Endometrial microvascular endothelial cells (primary cell): ENCODE measurements around the gene DNMT1. TPM values are rescaled to one million over a fixed set of nuclear protein-coding genes. Genes with fewer than 3 reads are reported as not detected.

Experiments
- in situ Hi-C: cut with HindIII; loops from 2 replicates; pipeline ENCODE4 v1.10.0; 2017; ENCODE audit warnings: low sequenced_read_pairs, low pct_unique_long_range_greater_than_20kb; ENCODE audit errors: inconsistent ontology term
- total RNA-seq: library from RNA; depleted of rRNA; stranded (reverse); fragments of >200 nt; gene quantifications from one replicate; pipeline ENCODE4 v1.2.3, GENCODE V29; 2015; ENCODE audit errors: inconsistent ontology term

DNMT1 gene
- total RNA-seq, 1 donor from 2014 or later, result 134 TPM

DNA sequence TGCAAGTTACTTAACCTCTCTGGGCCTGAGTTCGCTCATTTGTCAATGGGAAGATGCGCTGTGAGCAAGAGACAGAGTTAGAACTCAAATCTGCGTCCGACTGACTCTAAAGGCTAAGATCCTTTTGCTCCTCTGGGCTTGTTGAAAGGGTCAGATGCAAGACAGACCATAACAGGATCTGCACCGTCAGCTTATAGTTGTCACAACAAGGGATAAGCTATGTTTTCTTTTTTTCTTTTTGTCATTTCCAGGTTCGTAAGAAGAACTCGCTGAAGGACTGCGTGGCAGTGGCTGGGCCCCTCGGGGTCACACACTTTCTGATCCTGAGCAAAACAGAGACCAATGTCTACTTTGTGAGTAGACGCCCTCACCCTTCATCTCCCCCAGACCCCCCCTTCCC, 87.5 kb downstream of the DNMT1 start:
- in situ Hi-C loops, result no loop called here

DNA sequence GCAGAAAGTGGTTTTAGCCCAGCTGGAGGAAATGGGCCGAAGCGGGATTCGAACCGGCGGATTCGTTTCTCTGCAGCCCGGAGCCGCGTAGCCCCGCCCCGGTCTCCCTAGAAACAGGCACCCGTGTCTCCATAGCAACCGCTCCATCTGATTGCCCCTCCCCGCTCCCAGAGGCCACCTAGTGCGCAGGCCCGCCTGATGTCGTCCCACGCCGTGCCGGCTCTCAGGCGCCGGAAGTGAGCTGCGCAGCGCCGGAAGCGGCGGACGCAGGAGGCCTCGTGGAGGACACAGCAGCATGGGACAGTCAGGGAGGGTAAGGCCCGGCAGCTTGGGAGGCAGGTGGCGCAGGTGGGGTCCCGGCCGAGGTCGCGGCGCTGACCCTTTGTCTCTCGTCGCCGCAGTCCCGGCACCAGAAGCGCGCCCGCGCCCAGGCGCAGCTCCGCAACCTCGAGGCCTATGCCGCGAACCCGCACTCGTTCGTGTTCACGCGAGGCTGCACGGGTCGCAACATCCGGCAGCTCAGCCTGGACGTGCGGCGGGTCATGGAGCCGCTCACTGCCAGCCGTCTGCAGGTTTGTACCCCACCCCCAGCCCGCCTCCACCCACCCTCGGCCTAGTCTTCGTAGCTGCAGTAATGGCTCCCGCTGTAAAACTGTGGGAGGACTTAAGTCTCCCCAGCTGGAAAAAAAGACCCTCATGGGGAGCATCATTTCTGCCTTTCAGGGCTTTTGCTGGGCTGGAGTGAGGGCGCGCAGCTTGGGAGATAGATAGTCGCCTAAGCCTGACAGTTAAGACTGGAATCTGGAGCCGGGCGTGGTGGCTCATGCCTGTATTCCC, 88.4 kb downstream of the DNMT1 start, which contains the start of gene PPAN:
Gene PPAN, plus strand, starts transcription at position 263 of the 837 bp plus-strand sequence. Its CDS starts 33 bp downstream, at position 296.
- in situ Hi-C loops, result no loop called here

DNA sequence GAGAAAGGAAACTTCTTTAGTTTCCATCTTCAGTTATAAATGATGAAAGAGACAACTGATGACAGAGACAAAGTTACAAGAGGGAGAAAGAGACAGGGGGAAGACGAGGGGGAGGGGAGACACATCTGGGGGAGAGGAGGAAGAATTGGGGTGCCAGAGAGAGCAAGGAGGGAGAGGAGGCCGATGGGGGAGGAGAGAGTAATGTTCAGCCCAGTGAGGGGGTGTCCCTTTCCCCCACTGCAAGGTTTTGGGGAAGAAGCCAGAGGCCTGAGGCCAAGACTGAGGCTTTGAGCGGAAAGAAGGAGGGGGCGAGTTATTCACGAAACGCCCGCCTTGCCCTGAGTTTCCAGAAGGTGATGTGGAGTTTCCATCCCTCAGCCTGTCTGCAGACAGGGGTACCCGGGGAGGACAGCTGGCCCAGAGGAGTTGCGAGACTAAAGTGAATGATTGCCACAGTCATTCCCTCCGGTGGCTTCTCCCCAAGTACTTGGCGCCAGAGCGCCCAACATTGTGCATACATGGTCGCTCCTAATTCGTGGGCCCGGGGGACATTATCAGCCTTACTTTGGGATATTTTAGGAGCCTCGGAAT, 89.1 kb downstream of the DNMT1 start:
- in situ Hi-C loops, result no loop called here

DNA sequence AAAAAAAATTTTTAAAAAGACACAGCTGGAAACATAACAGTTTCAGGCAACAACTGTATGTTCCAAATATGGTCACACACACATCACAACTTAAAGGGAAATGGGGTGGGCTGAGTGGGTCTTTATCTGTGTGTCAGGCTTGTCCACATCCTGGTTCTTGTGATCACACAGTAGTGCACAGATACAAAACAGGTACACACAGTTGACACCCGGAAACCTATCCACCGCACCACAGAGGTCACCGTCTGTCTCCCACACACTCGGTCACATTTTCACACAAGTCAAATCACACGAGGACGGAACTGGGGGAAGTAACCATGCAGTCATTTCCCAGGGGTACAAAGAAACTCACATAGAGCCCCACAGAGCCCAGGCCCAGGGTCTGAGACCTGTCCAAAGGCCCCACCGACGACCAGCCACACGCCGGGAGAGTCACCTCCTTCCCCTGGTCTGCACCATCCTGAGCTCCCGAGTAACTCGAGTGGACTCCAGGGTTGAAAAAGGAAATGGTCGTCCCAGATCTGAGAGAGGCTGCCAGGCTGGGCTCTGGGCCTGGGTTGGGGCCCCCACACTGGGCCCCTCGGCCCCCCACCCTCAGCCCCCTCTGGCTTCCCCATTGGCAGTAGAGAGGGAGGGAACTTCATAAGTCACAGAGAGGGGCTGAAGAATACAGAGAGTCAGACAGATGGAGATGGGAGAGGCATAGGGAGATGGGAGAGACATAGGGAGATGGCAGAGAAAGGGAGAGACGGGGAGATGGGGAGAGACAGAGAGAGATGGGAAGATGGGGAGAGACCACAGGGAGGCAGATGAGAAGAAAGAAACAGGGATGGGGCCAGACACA, 89.9 kb downstream of the DNMT1 start:
- in situ Hi-C loops, result no loop called here

DNA sequence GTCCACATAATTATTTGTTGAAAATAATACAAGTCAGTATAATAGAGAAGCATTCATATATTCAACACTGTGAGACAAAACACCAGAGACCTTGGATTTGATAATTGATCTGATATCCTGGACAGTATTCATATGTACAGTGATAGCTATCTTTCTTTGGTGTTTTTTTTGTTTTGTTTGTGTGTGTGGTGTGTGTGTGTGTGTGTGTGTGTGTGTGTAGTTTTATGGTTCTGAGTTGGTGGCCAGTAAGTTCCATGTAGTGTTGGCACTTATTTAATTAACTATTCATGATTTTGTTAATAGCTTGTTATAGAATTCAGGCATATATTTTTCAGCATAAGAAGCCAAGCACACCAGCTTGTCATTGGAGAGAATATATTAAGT, 90.6 kb downstream of the DNMT1 start:
- in situ Hi-C loops, result no loop called here

DNA sequence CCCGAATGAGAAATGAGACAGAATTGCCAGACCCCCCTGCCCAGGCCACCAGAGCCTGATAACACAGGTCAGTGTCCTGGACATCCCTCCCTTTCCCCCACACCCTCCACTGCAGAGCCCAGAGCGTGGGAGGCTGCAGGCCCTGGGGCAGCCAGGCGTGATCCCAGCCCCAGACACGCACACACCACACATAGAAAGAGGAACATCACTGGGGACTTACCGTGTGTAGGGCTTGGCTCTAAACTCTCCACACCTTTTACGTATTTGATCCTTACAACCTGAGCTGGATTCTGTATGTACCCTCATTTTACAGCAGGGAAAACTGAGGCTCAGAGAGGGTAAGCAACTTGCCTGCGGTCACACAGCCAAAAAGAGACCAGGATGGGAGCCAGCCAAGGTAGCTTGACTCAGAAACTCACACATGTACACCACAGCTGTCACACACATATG, 91.9 kb downstream of the DNMT1 start:
- in situ Hi-C loops, result no loop called here

DNA sequence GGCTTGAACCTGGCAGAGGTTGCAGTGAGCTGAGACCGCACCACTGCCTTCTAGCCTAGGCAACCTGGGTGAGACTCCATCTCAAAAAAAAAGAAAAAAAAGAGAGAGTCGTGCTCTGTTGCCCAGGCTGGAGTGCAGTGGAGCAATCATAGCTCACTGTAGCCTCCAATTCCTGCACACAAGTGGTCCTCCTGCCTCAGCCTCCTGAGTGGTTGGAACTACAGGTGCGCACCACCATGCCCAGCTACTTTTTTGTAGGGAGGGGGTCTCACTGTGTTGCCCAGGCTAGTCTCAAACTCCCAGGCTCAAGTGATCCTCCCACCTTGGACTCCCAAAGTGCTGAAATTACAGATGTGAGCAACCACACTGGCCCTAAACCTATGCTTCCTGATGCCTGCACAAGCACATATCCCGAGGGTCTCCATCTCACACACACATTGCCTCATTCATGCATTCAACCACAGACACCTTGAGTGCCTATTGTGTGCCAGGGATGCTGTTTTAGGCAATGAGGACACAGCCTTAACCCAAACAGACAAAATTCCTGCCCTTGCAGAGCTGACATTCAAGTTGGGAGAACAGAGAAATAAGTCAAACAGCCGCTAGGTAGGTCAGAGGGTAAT, 94.5 kb downstream of the DNMT1 start:
- in situ Hi-C loops, result no loop called here

DNA sequence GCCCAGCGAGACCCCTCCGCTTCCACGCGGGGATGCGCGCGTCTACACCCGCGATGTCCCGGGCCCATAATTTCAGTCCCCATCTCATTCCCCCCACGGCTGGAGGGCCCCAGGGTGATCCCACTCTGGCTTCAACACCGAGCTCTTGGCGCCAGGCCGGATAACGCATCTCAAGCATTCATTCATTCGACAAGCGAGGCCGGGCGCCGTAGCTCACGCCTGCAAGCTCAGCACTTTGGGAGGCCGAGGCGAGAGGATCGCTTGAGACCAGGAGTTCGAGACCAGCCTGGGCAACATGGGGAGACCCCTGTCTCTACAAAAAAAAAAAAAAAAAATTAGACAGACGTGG, 98.2 kb downstream of the DNMT1 start:
- in situ Hi-C loops, result no loop called here

DNA sequence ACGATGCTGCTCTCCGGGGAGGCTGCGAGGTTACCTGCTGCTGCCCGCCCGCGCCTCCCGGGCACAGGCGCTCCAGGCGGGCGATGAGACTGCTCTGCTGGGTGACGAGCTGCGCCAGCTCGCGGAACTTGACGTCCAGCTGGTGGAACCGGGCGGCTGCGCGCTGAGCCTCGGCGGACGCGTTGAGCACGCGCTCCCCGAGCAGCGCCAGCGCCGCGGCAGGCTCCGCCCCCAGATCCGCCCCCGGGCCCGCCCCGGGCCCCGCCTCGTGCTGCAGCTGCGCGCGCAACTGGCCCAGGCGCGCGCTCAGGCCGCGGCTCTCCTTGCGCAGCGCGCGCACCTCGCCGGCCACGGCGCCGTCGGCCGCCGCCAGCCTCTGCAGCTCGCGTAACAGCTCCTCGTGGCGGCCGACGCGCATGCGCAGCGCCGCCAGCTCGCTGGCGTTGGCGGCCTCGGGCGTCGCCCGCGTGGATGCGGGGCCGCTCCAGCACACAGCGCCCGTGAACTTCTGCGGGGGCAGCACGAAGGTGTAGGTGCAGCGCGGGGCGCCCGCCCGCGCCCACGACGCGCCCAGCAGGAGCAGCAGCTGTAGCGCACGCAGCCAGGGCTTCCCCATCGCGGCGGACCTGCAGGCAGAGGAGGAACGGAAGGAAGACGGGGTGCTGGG, 98.7 kb downstream of the DNMT1 start:
- in situ Hi-C loops, result no loop called here

DNA sequence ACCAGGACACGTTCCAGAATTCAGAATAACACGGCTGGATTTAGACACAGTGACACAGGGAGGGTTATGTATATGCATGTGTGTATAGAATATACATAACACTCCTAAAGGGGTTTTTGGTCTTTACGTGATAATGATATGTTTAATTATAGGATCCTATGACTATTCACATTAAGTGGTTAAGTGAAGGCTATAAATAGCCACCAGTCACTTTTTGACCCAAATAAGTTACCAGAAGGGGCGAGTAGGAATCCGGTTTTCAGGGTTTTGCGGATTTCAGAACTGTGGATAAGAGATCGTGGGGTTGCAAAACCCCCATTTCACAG, 99.2 kb downstream of the DNMT1 start:
- in situ Hi-C loops, result no loop called here

DNA sequence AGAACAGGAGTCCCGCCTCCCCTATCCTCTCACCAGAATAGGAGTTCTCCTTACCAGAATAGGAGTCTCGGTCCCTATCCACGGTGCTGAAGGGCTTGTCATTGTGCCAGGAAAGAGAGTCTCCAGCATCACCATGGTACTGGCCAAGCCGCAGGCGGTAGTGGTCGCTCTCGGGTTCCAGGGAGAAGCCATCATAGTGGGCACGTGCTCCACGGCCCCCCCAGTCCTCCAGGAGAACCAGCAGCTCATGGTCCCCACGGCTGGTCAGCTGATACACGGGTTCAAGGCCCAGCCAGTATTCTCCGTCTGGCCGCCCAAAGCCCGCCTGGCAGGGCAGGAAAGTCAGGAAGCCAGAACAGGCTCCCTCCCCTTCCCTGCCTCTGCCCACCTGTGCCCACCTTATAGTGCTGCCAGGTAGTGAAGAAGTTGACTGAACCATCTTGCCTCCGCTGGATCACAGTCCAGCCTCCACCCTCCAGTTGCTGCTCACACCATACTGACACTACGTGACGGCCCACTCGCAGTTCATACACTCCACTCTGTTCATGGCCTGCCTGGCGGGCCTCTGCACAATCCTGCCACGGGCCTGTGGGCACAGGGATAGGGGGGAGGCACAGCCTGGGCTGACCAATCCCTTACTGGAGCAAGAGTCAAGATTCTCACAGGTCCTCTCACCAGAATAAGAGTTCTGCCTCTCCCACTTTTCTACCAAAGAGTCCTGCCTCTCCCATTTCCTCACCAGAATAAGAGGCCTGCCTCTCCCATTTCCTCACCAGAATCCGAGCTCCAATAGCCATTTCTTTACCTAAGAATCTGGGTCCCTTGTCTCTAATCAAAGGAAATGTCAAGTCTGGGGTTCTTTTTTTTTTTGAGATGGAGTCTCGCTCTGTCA, 101.2 kb downstream of the DNMT1 start:
- in situ Hi-C loops, result no loop called here

DNA sequence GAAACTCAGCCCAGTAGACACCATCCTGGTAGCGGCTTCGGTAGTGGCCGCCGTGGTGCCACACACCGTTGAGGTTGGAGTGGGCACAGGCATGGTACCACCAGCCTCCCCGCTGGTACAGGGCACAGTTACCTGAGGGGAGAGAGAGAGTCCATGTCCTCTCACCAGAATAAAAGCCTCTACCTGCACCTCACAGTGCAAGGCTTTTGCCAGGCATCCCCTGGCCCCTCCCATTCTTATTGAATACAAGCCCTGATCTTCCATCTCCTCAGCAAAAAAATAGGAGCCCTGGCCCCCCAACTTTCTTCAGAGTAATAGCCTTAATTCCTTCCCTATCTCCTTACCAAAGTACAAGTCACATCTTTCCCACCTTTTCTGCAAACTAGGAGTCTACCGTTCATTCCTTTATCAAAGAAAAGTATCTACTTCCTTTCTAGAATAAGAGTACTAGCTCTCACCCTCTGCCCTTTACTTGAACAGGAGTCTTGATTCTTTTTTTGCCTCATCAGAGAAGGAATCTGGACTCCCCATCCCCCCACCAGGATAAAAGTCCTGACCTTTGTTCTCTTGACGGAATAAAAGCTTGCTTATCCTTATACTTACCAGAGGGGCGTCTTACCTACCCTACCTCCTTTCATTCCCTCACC, 102.0 kb downstream of the DNMT1 start:
- in situ Hi-C loops, result no loop called here

DNA sequence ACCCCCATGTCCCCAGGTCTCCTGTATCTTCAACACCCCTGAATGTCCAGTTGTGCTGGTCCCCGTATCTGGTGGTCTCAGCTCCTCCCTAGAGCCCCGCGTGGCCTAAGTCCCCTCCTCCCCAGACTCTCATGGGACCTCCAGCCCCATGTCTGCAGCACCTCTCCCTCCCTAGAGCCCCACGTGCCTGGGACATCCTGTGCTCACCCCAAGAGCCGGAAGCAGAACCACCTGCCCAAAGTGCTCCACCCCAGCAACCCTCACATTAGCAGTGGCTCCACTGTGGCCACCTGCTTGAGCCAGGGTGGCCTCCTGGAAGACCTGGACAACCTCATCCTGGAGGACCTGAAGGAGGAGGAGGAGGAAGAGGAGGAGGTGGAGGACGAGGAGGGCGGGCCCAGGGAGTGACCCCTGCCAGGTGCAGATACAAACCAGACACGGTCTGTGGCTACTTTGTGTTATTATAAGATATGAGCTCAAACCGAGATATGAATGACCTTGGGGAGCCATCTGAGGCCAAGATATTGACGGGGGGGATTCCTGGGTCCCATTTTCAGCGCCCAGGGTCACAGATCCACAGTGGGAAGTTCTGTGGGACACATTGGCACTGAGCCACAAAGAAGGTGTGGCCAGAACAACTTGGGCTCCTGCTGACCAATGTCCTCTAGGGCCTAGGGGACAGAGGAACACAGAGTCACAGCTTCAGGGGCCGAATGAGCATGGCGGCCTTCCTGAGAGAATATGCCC, 102.7 kb downstream of the DNMT1 start:
- in situ Hi-C loops, result no loop called here

DNA sequence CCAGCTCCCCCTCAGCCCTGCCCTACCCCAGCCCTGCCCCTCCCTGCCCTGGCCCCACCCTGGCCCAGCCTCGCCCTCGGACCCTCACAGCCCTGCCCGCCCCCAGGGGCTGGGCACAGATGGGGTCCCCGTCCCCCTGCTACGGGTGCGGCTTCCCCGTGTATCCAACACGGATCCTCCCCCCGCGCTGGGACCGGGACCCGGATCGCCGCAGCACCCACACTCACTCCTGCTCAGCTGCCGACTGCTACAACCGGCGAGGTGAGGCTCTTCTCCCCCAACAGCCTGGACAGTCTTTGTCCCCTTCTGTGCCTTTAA, 103.4 kb downstream of the DNMT1 start:
- in situ Hi-C loops, result no loop called here

DNA sequence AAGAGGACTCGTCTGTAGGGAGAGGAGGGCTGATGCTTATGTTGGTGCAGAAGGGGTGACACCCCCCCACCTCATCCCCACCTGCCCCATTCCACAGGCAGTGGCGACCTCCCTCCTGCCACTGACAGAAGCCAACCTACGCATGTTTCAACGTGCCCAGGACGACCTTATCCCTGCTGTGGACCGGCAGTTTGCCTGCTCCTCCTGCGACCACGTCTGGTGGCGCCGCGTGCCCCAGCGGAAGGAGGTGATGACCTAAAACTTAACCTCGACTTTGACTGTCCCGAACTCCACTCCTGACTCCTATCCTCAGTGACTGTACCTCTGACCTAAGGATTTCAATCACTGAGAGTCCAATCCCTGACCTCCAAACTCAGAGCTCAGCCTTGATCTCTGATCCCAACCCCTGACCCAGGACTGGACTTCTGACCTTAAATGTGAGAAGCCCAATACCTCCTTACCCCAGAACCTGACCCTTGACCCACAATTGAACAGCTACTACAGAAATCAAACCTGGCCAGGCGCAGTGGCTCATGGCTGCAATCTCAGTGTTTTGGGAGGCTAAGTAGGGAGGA, 104.9 kb downstream of the DNMT1 start:
- in situ Hi-C loops, result no loop called here

DNA sequence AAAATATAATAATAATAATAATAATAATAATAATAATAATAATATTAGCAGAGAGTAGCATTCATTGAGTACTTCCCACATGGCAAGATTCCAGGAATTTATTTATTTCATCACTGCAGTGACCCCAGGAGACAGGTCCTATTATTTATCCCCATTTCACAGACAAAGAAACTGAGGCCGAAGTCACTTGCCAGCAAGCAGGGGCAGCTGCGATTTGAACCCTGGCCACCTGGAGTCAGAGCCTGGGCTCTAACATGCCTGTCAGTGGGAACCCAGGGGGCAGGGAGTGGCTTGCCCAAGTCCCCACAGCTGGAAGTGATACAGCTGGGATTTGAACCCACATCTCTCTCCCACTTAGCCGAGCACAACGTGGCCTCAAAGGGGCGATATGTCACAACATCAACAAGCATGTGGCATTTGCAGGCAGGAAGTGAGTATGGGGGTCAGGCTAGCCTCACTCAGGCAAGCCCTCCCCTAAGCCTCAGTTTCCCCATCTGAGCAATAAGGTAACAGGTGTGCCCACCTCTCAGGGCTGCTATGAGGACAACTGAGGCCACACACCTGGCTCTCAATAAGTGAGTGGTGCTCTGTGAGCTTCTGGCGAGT, 105.7 kb downstream of the DNMT1 start:
- in situ Hi-C loops, result no loop called here
